OCI-M2 (cell line): ENCODE data around the gene WDR4.
"Not testable (repeated sequence)": the region's sequence is repeated elsewhere in the genome, so short reads cannot be mapped to it uniquely, and the experiment has no call there.

Experiments used
- DNase-seq: peaks from one replicate; lab custom pipeline; 2025; ENCODE audit not compliant: unreplicated experiment; lab: John Stamatoyannopoulos, UW

Gene WDR4

GRCh38 chr21:42878993-42879787 is at the start of gene WDR4:
Gene WDR4 (minus strand): TSS chr21:42879539. CDS start chr21:42879495, 44 bp downstream.
- peak; percentile 98 for DNase-seq

DNA sequence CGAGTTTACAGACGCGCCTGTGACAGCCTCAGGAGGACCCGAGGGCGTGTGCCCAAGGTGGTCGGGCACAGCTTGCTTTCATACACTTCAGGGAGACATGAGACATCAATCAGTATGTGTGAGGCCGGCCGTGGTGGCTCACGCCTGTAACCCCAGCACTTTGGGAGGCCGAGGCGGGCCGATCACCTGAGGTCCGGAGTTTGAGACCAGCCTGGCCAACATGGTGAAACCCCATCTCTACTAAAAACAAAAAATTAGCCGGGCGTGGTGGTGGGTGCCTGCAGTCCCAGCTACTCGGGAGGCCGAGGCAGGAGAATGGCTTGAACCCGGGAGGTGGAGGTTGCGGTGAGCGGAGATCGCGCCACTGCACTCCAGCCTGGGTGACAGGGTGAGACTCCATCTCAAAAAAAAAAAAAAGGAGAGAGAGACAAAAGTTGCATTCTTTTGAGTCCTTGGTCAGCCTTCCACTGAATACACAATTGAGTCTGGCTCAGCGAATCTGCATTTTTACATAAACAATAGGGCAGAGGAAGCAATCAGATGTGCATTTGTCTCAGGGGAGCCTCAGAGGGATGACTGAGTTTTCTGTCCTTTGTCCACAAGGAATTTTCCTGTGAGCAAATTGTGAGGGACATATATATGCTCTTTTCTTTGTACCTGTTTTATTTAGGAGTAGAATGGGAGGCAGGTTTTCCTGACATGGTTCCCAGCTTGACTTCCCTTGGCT is 48.3 kb upstream of the WDR4 start:
- DNase-seq, result not testable (repeated sequence)

DNA sequence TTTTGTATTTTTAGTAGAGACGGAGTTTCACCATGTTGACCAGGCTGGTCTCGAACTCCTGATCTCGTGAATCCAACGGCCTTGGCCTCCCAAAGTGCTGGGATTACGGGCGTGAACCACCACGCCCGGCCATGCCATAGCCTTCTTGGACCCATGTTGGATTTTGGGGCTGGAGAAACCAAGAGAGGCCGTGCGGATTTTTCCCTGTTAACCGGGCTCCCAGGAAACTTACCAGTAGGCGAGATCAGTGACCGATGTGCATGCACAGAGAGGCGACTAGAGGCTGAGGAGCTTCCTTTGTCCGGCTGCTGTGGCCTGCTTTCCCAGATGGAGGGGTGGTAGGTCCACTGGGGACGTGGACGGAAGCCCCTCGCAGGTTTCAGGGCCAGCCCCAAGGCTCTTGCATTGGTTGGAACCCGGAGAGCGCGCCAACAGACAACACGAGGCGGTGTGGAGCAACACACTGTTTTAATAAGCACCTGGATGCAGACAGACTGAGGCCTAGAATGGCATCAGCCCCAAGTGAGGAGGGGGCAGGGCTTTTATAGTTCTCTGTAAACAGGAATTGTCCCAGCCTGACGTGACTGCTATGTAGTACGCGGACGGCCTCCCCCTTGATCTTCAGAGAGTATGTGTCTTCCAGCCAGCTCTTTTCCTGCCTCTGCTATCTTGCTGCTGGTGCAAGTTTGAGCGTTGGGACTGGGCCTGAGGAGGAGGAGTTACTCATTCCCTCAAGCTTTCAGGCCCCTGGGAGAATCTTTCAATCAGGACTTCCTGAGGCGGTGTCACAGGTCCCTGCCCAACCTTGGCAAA is 46.0 kb upstream of the WDR4 start, which contains the start of gene ERVH48-1:
Gene ERVH48-1 (minus strand): TSS at position 517 of the 813 bp plus-strand sequence. CDS start 6,624 bp downstream, outside the sequence.
- DNase-seq, result no peak

- DNase-seq, result no peak
These were observed 45.1 kb upstream of the WDR4 start for GRCh38 chr21:42924433-42924751.

DNA sequence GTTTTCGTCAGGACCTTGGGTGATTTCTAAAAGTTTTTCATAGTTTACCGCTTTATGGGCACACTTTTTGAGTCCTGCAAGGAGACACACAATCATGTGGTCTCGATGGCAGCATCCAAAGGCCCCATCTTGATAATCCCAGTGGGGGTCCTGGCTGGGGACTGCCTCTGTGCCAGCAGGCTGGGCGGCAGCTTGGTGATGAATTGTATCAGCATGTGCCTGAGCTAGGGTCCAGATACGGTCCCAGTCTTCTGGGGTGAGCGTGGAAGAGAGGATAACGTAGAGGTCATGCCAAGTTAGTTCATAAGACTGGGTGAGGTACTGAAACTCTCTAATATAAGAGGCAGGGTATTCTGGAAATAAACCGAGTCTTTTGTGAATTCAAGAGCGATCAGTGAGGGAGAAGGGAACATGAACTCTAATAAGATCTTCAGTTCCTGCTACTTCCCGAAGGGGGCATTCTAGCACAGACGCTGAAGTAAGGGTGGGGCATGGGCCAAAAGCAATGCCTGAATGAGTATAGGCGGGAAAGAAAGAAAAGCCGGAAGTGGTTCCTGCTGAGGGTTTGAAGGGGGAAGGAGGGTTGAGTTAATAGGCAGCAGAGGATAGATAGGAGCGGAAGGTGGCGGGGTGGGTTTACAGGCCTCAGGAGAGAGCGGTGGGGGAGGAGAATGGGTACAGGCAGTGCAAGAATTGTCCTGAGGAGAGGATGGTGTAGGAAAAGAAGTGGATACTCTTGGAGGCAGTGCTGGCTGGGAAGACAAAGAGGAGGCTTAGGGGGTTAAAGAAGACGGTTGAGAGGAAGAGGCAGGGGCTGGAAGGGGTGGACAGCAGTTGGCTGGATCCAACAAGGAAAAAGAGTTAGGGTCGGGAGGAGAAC is 44.5 kb upstream of the WDR4 start:
- DNase-seq, result peak; percentile 99

DNA sequence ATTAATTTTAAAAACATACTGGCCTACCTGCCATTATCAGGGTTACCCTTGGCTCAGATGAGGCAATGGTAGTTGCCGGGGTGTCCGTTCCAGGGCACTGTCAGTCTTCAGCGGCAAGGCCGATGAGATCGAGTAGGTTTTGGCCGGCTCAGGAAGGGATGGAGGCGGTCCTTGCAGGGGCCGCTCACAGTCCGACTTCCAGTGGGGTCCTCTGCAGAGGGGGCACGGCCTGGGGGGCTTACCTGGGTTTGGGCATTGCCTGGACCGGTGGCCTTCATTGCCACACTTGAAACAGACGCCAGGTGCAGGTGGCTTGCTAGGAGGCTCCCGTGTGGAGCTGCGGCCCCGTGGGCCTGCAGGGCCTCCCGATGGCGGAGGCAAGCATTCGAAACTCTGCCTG is 43.6 kb upstream of the WDR4 start:
- DNase-seq, result no peak

GRCh38 chr21:42921927-42922326 is 42.6 kb upstream of the WDR4 start:
- DNase-seq, result no peak

DNA sequence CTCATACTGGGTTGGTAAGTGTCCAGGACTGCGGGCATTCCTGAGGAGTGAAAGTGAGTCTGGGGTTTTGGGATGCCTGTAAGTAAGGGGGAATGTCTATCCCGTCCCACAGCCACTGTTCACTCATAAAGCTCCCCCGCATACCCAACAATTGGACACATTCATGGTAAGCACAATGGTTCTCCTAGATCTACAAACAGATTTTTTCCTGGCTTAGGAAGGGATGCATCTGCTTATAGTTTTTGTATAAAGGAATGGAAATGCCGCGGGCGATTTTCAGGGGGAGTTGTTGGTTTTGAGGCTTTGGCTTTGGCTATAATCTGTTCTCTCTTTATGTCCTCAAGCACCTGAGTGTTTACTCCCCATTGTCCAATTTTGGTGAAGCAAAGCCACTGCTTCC is 39.0 kb upstream of the WDR4 start:
- DNase-seq, result no peak

- no peak for DNase-seq
These were observed 34.1 kb upstream of the WDR4 start for GRCh38 chr21:42913476-42913875.

- not testable (repeated sequence) for DNase-seq
These were observed 32.6 kb upstream of the WDR4 start for GRCh38 chr21:42911920-42912319.

DNA sequence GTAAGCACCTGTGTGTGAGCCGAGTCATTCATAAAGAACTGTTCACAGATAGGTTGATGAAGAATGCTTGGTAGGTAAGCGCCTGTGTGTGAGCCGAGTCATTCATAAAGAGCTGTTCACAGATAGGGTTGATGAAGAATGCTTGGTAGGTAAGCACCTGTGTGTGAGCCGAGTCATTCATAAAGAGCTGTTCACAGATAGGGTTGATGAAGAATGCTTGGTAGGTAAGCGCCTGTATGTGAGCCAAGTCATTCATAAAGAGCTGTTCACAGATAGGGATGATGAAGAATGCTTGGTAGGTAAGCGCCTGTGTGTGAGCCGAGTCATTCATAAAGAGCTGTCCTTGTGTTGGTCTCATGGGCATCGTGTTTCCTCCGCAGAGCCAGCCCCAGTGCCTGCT is 29.1 kb upstream of the WDR4 start:
- DNase-seq, result not testable (repeated sequence)

DNA sequence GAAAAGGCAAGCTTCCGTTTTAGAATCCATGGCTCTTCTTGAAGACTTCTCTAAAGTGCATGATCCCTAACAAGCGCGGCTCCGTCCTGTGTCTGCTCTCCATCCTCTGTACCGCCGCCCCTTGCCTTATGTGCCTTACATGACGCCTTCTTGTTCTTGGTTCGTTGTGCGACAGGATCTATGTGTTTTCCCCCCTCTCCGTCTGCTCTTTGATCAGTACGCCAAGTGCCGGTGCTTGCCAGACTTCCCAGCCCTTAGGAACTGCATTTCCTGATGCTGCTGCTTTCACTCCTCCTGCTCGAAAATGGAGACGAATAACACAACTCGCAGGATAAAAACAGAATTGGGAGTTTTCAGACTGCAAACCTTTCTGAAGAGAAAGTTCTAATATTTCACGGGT is 26.9 kb upstream of the WDR4 start:
- no peak for DNase-seq

DNA sequence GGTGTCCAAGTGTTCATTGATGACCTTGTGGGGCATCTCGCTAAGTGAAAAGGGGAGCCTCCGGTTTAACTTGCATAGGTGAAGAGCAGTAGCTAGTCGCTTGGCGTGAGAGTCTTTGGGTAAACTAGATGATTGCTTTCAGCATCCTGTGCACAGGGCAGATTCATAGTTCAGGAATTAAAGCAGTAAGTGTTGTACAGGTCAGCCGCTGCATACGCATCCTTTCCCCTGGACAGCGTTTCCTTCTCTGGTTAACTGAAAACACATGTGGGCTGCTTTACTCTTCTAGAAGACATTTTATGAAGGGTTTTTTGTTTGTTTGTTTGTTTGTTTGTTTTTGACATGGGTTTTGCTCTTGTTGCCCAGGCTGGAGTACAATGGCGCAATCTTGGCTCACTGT is 25.9 kb upstream of the WDR4 start:
- DNase-seq, result no peak

DNA sequence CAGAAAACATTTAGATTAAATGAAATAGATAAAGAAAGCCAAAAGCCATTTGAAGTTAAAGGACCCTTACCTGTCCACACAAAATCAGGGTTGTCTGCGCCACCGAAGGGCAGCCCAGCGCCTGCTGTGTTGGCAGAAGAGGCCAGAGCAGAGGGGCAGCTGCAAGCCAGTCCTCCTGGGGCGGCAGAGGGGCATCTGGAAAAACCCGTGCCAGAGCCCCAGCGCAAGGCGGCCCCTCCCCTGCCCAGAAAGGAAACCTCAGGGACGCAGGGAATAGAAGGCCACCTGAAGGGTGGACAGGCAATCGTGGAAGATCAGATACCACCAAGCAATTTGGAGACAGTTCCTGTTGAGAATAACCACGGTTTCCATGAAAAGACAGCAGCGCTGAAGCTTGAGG is 24.5 kb upstream of the WDR4 start:
- DNase-seq, result no peak

DNA sequence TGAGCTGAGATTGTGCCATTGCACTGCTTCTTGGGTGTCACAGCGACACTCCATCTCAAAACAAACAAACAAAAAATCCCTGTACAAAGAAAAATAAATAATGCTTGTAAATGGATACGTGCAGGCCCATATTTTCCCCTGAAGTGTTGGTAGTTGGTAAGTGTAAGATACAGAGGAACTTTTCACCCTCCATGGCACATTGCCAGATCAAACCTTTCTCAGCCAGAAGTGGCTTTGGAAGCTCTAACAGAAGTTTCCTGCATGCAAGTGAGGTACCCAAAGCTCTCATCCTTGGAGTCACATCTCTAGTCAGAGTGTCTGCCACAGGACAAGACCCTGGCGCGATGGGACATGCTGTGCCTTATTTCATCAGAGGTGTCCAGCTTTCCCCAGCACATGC is 21.1 kb upstream of the WDR4 start:
- DNase-seq, result no peak

DNA sequence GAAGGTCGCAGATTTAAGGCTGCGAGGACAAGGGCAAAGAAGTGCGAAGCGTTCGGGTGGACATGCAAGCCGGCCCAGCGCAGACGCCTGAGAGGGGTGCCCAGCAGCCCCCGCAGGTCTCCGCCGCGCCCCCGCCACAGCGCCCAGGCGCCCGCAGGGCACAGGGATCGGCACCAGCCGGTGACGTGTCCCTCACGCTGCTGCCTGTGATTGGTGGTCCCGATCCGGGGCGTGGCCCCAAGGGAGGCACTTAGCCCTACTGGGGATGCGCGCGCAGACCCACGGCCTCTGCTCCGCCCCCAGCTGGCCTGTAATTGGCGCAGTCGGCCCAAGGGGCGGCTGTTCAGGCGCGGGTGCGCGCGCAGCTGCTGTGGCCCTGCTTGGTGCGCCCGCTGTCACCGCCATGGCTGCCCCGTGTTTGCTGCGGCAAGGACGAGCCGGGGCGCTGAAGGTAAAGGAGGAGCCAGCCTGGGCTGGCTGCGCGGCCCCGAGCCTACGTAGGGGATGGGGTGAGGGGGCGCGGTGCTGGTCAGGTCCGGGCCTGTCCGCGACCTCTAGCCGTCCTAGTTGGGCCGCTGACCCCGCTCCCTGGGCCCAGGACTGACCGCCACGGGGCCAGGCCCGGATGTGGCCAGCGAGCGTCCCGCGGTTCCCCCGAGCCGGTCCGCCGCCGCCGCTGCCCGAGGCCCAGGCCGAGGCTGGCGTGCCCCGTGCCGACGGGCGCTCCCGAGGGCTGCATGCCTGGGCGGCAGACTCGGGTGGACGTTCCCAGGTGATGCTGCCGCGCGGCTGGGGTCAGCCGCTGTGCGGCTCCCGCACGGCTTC is 13.8 kb upstream of the WDR4 start, which contains the start of gene NDUFV3:
Gene NDUFV3 (plus strand): TSS at position 379 of the 825 bp plus-strand sequence. CDS start 25 bp downstream, at position 404.
- peak; percentile 100 for DNase-seq

DNA sequence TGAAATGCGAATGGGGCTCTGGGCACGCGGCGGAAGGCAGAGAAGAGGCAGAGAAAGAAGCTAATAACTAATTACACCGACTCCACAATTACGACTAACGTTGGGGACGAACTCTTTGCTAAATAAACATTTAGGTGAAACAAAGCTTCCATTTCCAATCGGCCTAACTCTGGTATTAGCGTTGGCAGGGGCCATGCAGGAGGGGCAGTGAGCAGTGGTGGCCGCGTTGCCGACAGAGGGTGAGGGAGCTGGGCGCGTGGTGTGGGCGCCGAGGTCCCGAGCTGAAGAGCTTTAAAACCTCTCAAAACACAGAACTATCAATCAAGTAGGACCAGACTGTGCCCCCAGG is 13.2 kb upstream of the WDR4 start:
- no peak for DNase-seq

- no peak for DNase-seq
These were observed 8.0 kb upstream of the WDR4 start for GRCh38 chr21:42887326-42887725.

- no peak for DNase-seq
These were observed 4.6 kb upstream of the WDR4 start for GRCh38 chr21:42883921-42884320.

GRCh38 chr21:42880352-42880751 is 1.0 kb upstream of the WDR4 start:
- no peak for DNase-seq
